ENCODE data around the gene VGF. TPM values are rescaled to one million over a fixed set of nuclear protein-coding genes. Genes with fewer than 3 reads are reported as not detected.
"Not testable (repeated sequence)": the region's sequence is repeated elsewhere in the genome, so short reads cannot be mapped to it uniquely, and the experiment has no call there.

VGF gene
- total RNA-seq, 2 donors from 2014 or later = 0.19 TPM; not detected in 1

DNA sequence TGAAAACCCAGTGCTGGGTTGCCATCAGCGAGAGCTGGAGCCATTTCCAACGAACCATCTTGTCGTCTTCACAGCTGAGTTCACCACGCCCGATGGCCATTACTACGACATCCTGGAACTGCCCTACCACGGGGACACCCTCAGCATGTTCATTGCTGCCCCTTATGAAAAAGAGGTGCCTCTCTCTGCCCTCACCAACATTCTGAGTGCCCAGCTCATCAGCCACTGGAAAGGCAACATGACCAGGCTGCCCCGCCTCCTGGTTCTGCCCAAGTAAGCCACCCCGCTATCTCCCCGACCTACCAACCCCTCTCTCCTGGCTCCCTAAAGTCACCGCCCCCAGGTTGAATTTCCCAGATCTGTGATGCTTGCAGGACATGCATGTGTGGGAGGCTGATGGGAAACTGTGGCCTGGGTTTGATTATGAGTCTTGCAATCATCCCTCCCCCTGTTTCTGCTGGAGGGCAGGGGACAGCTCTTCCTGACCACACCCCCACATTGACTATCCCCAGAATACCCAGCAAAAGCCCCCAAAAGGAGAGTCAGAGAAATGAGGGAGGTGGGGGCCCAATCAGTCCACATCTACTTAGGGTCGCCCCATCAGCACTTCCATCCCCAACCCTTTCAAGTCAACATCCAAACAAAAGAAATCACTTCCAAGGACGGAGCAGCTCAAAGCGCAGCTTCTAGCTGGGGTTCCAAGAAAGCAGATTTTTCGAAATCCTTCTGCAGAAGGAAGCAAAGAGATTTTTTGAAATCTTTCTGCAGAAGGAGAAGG lies 31.6 kb downstream of the VGF start:
- peaks cover 36% of the 10 kb centered on the region for H3K27me3 Mint-ChIP-seq (ENCODE audit: low read depth)
- ATAC-seq (replicated peaks in 1 of 2) = no peak
- H3K4me1 Mint-ChIP-seq (ENCODE audit: low read depth) = peaks cover 43% of the 10 kb centered on the region

DNA sequence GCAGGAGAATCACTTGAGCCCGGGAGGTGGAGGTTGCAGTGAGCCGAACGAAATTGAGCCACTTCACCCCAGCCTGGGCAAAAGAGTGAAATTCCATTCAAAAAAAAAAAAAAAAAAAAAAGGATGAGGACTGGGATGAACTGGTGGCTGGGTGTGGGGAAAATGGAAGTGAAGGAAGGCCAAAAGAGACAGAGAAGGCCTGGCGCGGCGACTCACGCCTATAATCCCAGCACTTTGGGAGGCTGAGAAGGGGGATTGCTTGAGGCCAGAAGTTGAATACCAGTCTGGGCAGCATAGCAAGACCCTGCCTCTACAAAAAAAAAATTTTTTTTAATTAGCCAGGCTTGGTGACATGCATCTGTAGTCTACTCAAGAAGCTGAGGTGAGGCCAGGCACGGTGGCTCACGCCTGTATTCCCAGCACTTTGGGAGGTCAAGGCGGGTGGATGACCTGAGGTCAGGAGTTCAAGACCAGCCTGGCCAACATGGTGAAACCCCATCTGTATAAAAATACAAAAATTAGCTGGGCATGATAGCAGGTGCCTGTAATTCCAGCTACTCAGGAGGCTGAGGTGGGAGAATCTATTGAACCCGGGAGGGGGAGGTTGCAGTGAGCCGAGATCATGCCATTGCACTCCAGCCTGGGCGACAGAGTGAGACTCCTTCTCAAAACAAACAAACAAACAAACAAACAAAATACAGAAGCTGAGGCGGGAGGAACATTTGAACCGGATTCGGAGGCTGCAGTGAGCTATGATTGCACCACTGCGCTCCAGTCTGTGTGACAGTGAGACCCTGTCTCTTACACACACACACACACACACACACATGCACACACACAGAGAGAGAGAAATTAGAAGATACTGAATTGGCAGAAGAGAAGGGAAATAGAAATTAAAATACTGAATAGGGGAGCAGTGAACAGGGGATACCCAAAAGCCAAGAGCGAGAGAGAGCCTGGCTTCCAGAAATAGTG lies 32.5 kb downstream of the VGF start:
- H3K4me3 Mint-ChIP-seq; DNase-seq; H3K9me3 Mint-ChIP-seq; H3K27ac Mint-ChIP-seq; ATAC-seq (replicated peaks in 1 of 2); H3K36me3 Mint-ChIP-seq (ENCODE audit: insufficient read depth in 2 of 2): not testable (repeated sequence)
- Mint-ChIP-seq H3K4me1 (ENCODE audit: low read depth) (peaks cover 34% of the 10 kb centered on the region), H3K27me3 (ENCODE audit: low read depth) (peaks cover 45% of the 10 kb centered on the region)

More for the DNA sequence above, 31.6 kb downstream of the VGF start:
- H3K36me3 Mint-ChIP-seq (ENCODE audit: insufficient read depth in 2 of 2) = no peaks in the 10 kb centered on the region
- no peak overlapping the region for H3K27ac Mint-ChIP-seq
- H3K9me3 Mint-ChIP-seq = no peaks in the 10 kb centered on the region
- H3K4me3 Mint-ChIP-seq = no peak overlapping the region
- no peak for DNase-seq

DNA sequence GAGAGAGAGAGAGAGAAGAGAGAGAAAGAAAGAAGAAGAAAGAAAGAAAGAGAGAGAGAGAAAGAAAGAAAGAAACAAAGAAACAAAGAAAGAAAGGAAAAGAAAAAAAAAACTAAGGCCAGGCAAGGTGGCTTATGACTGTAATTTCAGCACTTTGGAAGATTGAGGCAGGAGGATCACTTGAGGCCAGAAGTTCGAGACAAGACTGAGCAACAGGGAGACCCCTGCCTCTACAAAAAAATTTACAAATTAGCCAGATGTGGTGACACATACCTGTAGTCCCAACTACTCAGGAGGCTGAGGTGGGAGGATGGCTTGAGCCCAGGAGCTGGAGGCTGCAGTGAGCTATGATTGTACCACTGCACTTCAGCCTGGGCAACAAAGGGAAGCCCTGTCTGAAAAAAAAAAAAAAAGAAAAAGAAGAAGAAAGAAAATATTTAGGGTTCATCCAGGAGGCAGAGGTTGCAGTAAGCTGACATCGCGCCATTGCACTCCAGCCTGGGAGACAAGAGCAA lies 35.7 kb downstream of the VGF start:
- Mint-ChIP-seq H3K27ac (no peak overlapping the region), H3K27me3 (ENCODE audit: low read depth) (peaks cover 67% of the 10 kb centered on the region), H3K36me3 (ENCODE audit: insufficient read depth in 2 of 2) (no peaks in the 10 kb centered on the region), H3K9me3 (no peaks in the 10 kb centered on the region), H3K4me3 (no peak overlapping the region), H3K4me1 (ENCODE audit: low read depth) (peaks cover 35% of the 10 kb centered on the region)
- no peak for ATAC-seq (replicated peaks in 1 of 2)
- no peak for DNase-seq

DNA sequence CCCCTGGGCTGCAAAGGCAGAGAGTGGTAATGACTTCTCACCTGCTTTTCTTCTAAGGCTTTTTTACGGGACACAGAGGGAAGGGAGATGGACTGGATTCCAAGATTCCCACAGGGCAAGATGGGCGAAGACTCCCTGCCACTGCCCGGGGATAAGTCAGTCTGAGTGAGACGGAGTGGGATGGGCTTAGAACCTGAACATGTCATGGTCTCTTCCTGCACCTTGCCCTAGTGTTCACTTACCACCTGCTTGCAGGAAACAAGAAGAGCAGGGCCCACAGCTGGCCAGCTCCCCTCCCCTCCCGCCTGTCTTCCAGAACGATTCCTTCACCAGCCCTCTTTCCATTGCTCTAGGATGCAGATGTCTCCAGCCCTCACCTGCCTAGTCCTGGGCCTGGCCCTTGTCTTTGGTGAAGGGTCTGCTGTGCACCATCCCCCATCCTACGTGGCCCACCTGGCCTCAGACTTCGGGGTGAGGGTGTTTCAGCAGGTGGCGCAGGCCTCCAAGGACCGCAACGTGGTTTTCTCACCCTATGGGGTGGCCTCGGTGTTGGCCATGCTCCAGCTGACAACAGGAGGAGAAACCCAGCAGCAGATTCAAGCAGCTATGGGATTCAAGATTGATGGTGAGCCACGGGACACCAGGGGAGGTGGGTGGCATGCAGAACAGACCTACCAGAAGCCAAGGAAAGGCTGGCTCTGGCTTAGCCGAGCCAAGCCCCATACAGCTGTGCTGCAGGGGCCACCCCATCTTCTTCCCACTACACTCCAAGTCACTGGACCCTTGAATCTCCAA lies 37.1 kb downstream of the VGF start:
- no peak for ATAC-seq (replicated peaks in 1 of 2)
- Mint-ChIP-seq H3K9me3 (no peaks in the 10 kb centered on the region), H3K4me1 (ENCODE audit: low read depth) (peaks cover 29% of the 10 kb centered on the region), H3K27ac (no peak overlapping the region), H3K36me3 (ENCODE audit: insufficient read depth in 2 of 2) (peaks cover 0 to 1% of the 10 kb centered on the region in 2 donors), H3K27me3 (ENCODE audit: low read depth) (peaks cover 63% of the 10 kb centered on the region), H3K4me3 (no peak overlapping the region)
- DNase-seq = no peak

DNA sequence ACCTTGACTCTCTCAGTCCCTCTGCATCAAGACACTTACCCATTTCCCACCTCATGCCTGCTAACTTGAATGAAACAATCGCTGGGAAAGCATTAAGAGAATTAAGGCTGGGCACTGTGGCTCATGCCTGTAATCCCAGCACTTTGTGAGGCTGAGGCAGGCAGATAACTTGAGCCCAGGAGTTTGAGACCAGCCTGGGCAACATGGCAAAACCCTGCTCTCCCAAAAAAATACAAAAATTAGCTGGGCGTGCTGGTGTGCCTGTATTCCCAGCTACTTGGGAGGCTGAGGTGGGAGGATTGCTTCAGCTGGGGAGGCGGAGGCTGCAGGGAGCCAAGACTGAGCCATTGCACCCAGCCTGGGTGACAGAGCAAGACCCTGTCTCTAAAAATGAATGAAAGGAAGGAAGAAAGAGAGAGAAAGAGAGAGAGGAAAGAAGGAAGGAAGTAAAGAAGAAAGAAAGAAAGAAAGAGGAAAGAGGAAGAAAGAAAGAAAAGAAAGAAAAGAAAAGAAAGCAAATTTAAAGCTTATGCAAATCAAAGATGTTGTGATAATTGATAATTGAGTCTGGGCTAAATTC lies 37.8 kb downstream of the VGF start:
- Mint-ChIP-seq H3K27me3 (ENCODE audit: low read depth) (peaks cover 67% of the 10 kb centered on the region), H3K27ac (no peak overlapping the region), H3K4me3 (peak overlapping the region; percentile 33 to 66), H3K36me3 (ENCODE audit: insufficient read depth in 2 of 2) (peaks cover 0 to 1% of the 10 kb centered on the region in 2 donors), H3K9me3 (no peaks in the 10 kb centered on the region), H3K4me1 (ENCODE audit: low read depth) (peaks cover 29% of the 10 kb centered on the region)
- DNase-seq (no peak), ATAC-seq (replicated peaks in 1 of 2) (no peak)

DNA sequence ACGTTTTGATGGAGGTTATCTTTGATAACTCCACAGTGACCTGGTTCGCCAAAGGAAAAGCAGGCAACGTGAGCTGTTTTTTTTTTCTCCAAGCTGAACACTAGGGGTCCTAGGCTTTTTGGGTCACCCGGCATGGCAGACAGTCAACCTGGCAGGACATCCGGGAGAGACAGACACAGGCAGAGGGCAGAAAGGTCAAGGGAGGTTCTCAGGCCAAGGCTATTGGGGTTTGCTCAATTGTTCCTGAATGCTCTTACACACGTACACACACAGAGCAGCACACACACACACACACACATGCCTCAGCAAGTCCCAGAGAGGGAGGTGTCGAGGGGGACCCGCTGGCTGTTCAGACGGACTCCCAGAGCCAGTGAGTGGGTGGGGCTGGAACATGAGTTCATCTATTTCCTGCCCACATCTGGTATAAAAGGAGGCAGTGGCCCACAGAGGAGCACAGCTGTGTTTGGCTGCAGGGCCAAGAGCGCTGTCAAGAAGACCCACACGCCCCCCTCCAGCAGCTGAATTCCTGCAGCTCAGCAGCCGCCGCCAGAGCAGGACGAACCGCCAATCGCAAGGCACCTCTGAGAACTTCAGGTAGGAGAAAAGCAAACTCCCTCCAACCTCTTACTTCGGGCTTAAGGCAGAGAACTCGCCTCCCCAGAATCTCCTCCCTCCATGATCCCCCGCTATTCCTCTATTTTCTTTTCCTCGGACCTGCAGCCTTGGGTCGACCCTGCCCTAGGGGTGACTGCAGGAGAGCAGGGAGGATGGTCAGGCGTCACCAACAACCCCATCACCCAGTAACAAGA lies 38.5 kb downstream of the VGF start, which contains the start of gene SERPINE1:
SERPINE1 (plus strand) TSS at position 454 of the 809 bp plus-strand sequence. CDS start 1,290 bp downstream, outside the sequence.
- ATAC-seq (replicated peaks in 1 of 2) (peak; percentile 81 to 83), DNase-seq (peak; percentile 46 to 61)
- H3K9me3 Mint-ChIP-seq = no peaks in the 10 kb centered on the region
- peaks cover 35% of the 10 kb centered on the region for H3K4me1 Mint-ChIP-seq (ENCODE audit: low read depth)
- peak within 1 kb of the TSS; percentile 62 to 66 for H3K4me3 Mint-ChIP-seq
- peaks cover 72% of the 10 kb centered on the region for H3K27me3 Mint-ChIP-seq (ENCODE audit: low read depth)
- H3K36me3 Mint-ChIP-seq (ENCODE audit: insufficient read depth in 2 of 2) = peaks cover 0 to 1% of the 10 kb centered on the region in 2 donors
- H3K27ac Mint-ChIP-seq = no peak within 1 kb of the TSS

DNA sequence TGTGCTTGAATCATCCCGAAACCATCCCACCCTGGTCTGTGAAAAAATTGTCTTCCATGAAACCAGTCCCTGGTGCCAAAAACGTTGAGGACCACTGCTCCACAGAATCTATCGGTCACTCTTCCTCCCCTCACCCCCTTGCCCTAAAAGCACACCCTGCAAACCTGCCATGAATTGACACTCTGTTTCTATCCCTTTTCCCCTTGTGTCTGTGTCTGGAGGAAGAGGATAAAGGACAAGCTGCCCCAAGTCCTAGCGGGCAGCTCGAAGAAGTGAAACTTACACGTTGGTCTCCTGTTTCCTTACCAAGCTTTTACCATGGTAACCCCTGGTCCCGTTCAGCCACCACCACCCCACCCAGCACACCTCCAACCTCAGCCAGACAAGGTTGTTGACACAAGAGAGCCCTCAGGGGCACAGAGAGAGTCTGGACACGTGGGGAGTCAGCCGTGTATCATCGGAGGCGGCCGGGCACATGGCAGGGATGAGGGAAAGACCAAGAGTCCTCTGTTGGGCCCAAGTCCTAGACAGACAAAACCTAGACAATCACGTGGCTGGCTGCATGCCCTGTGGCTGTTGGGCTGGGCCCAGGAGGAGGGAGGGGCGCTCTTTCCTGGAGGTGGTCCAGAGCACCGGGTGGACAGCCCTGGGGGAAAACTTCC lies 39.2 kb downstream of the VGF start:
- no peaks in the 10 kb centered on the region for H3K9me3 Mint-ChIP-seq
- peaks cover 0 to 1% of the 10 kb centered on the region in 2 donors for H3K36me3 Mint-ChIP-seq (ENCODE audit: insufficient read depth in 2 of 2)
- ATAC-seq (replicated peaks in 1 of 2) = peak; percentile 20 to 33
- H3K4me3 Mint-ChIP-seq = peak overlapping the region in 1 of 2 donors; percentile 66
- no peak overlapping the region for H3K27ac Mint-ChIP-seq
- peaks cover 37% of the 10 kb centered on the region for H3K4me1 Mint-ChIP-seq (ENCODE audit: low read depth)
- DNase-seq = no peak
- H3K27me3 Mint-ChIP-seq (ENCODE audit: low read depth) = peaks cover 74% of the 10 kb centered on the region

DNA sequence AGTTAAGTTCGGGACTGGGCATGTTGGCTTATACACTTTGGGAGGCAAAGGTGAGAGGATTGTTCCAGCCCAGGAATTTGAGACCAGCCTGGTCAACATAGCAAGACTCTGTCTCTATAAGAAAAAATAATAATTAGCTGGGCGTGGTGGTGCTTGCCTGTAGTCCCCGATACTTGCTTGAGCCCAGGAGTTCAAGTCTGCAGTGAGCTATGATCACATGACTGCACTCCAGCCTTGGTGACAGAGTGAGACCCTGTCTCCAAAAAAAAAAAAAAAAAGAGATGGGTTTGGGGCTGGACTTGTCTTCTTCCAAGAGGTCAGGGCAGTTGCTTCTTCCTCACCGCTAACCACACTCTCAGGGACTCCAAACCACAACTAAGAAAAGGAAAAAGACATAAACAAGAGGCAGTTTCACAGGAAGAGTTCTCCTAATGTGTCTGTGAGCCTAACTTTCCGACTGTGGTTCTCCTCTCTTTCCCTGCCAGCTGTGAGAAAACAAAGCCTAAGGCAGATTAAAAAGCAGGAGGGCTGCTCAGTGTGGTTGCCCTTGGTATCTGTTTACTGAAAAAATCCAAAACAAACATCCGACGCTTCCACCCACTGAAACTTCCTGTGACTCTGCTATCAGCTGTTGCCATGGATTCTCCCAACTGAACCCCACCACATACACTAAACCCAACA lies 40.9 kb downstream of the VGF start:
- Mint-ChIP-seq H3K27ac (peak overlapping the region; percentile 45), H3K4me3 (no peak overlapping the region), H3K27me3 (ENCODE audit: low read depth) (peaks cover 71% of the 10 kb centered on the region), H3K9me3 (no peaks in the 10 kb centered on the region), H3K36me3 (ENCODE audit: insufficient read depth in 2 of 2) (peaks cover 0 to 1% of the 10 kb centered on the region in 2 donors), H3K4me1 (ENCODE audit: low read depth) (peaks cover 37% of the 10 kb centered on the region)
- DNase-seq = no peak
- no peak for ATAC-seq (replicated peaks in 1 of 2)

DNA sequence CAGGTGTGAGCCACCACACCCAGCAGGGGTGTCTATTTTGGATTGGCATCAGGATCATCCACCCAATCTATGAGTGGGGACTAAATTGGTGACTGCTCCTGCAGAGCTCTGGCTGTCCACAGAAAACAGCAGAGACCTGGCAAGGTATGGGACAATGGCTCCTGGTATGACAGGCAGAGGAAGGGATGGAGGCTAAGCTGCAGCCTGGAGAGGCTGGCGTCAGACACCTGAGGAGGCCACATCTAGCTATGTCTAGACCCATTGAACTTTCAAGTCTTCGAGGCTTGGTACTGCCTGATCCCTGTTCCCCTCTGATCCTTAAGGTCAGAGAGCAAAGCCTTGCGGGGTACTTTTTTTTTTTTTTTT lies 41.7 kb downstream of the VGF start:
- H3K4me1 Mint-ChIP-seq (ENCODE audit: low read depth) = peaks cover 37% of the 10 kb centered on the region
- DNase-seq (no peak), ATAC-seq (replicated peaks in 1 of 2) (no peak)
- no peak overlapping the region for H3K27ac Mint-ChIP-seq
- H3K36me3 Mint-ChIP-seq (ENCODE audit: insufficient read depth in 2 of 2) = peaks cover 0 to 1% of the 10 kb centered on the region in 2 donors
- peaks cover 69% of the 10 kb centered on the region for H3K27me3 Mint-ChIP-seq (ENCODE audit: low read depth)
- no peak overlapping the region for H3K4me3 Mint-ChIP-seq
- H3K9me3 Mint-ChIP-seq = no peaks in the 10 kb centered on the region

DNA sequence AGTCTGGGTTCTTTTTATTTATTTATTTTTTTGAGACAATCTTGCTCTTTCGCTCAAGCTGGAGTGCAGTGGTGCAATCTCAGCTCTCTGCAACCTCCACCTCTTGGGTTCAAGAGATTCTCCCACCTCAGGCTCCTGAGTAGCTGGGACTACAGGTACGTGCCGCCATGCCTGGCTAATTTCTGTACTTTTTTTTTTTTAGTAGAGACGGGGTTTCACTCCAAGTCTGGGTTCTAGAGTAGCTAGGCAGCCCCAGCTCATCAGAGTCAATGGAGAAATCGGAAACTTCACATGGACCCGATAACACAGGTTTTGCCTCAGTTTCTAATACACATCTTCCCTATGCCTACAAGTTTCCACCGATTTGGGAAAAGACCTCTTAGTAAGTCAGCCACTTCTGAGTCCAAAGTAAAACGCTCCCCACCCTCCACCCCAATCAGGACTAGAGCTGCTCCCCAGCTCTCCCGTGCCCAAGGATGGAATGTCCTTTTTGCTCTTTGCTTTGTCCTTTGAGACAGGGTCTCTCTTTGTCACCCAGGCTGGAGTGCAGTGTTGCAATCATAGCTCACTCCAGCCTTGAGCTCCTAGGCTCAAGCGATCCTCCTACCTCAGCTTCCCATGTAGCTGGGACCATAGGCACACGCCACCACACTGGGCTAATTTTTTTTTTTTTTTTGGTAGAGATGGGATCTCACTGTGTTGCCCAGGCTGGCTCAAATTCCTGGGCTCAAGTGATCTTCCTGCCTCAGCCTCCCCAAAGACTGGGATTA lies 42.3 kb downstream of the VGF start:
- Mint-ChIP-seq H3K4me3 (peak overlapping the region in 1 of 2 donors; percentile 12), H3K9me3 (no peaks in the 10 kb centered on the region), H3K27me3 (ENCODE audit: low read depth) (peaks cover 64% of the 10 kb centered on the region), H3K27ac (no peak overlapping the region), H3K36me3 (ENCODE audit: insufficient read depth in 2 of 2) (peaks cover 0 to 1% of the 10 kb centered on the region in 2 donors), H3K4me1 (ENCODE audit: low read depth) (peaks cover 37% of the 10 kb centered on the region)
- ATAC-seq (replicated peaks in 1 of 2) (no peak), DNase-seq (no peak)
